Cardiac muscle cell (in vitro differentiated cells and primary cell): ENCODE measurements around the gene NOTCH2. TPM values are rescaled to one million over a fixed set of nuclear protein-coding genes. Genes with fewer than 3 reads are reported as not detected.

Experiments used
- DNase-seq, 2 donors: peaks; one replicate each; pipeline versions ENCODE4 v3.0.0 to v3.0.0-alpha.2; 2010 to 2017; ENCODE audit warnings: low read depth in 1 of 2, low spot score in 1 of 2
- H3K27ac ChIP-seq: fragments of 200-600 bp; sonication (generic); 2 replicates; pipeline ENCODE4 v1.5.1; 2016
- H3K27me3 ChIP-seq: fragments of 200-600 bp; sonication (generic); 2 replicates; pipeline ENCODE4 v1.6.0; 2016; ENCODE audit warnings: control low read depth
- H3K36me3 ChIP-seq: fragments of 200-600 bp; sonication (generic); 2 replicates; pipeline ENCODE4 v1.5.1; 2016; ENCODE audit warnings: control low read depth
- H3K4me1 ChIP-seq: fragments of 200-600 bp; sonication (generic); 2 replicates; pipeline ENCODE4 v1.8.1; 2017; ENCODE audit warnings: low read depth, mild to moderate bottlenecking, mixed run types
- H3K4me3 ChIP-seq: fragments of 200-600 bp; sonication (generic); 2 replicates; pipeline ENCODE4 v1.5.1; 2016; ENCODE audit warnings: mild to moderate bottlenecking
- H3K9me3 ChIP-seq: fragments of 200-600 bp; sonication (generic); 2 replicates; pipeline ENCODE4 v1.5.1; 2017; ENCODE audit warnings: low read depth, mild to moderate bottlenecking, control low read depth
- CTCF ChIP-seq: IDR thresholded peaks from 2 replicates; pipeline ENCODE4 v1.5.1; 2012; ENCODE audit warnings: low read depth, mild to moderate bottlenecking, low read length
- polyA plus RNA-seq: library from polyadenylated mRNA; unstranded; fragments of >200 nt; fragmentation: Nextera tagmentation; extraction: Ambion mirVana; gene quantifications from 2 replicates; pipeline ENCODE4 v1.2.1, GENCODE V29; 2016
- total RNA-seq: library from RNA; depleted of rRNA; stranded (reverse); fragments of >200 nt; gene quantifications from 2 replicates; pipeline ENCODE4 v1.2.3, GENCODE V29; 2016

NOTCH2 gene
- total and polyA plus RNA-seq, 2 experiments from 2014 or later, result 25.6 to 52.3 TPM

GRCh38 chr1:119929643-119930315 is 139.7 kb downstream of the NOTCH2 start:
- Histone ChIP-seq H3K27me3 (no peaks in the 10 kb centered on the region), H3K9me3 (no peaks in the 10 kb centered on the region), H3K36me3 (peaks cover 24% of the 10 kb centered on the region), H3K4me3 (no peak overlapping the region), H3K4me1 (no peaks in the 10 kb centered on the region), H3K27ac (no peak overlapping the region)
- no peak for DNase-seq
- TF ChIP-seq CTCF, result no peak

GRCh38 chr1:119926553-119926952 is 142.9 kb downstream of the NOTCH2 start:
- Histone ChIP-seq H3K4me3 (no peak overlapping the region), H3K36me3 (peaks cover 44% of the 10 kb centered on the region), H3K9me3 (no peaks in the 10 kb centered on the region), H3K27me3 (no peaks in the 10 kb centered on the region), H3K4me1 (no peaks in the 10 kb centered on the region), H3K27ac (no peak overlapping the region)
- peak in 1 of 2 donors; percentile 7 for DNase-seq
- TF ChIP-seq CTCF, result no peak

DNA sequence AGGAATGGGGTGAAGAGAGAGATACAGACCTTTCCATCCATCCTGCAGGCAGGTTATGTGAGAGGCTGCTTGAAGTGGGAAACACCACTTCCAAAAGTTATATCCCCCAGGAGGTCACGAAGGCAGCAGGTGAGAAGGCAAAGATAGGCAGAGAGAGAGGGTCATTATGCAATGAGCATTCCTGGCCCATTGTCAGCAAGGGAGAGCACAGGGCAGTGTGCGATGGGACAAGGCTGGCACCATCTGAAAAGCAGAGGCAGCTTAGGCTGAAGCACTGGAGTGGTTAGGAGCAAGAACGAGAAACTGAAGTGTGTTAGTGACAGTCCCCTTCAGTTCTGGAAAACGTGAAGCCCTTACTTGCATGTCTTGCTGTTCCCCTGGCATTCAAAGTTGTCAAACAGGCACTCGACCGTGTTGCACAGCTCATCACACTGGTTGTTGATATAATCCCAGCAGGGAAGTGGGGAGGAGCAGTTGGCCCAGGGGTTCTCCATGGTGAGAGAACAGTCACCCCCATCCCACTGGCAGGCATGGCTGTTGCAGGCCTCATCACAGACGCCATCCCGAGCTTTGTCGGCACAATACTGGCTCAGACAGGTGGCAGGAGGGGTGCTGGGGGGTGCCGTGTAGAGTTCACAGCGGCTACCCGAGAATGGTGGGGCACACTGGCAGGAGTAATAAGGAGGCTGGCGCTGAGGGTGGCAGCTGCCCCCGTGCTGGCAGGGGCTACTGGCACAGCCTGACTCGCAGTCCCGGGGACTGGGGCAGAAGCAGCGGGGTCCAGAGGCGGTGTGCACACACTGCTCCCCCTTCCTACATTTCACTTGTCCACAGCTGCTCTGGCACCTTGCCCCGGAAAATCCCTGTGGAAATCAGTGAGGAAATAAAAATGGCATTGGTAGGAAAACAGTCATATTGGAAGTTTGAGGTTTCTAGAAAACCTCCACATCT is 144.2 kb downstream of the NOTCH2 start:
- no peaks in the 10 kb centered on the region for H3K4me1 ChIP-seq
- no peak overlapping the region for H3K27ac ChIP-seq
- no peak for TF ChIP-seq CTCF
- no peak overlapping the region for H3K4me3 ChIP-seq
- H3K9me3 ChIP-seq, result no peaks in the 10 kb centered on the region
- DNase-seq, result peak in 1 of 2 donors; percentile 33
- peaks cover 53% of the 10 kb centered on the region for H3K36me3 ChIP-seq
- no peaks in the 10 kb centered on the region for H3K27me3 ChIP-seq

- TF ChIP-seq CTCF, result no peak
These were observed 149.1 kb downstream of the NOTCH2 start for GRCh38 chr1:119920104-119920968.

GRCh38 chr1:119919241-119919640 is 150.2 kb downstream of the NOTCH2 start:
- no peak for TF ChIP-seq CTCF
- DNase-seq, result no peak
- Histone ChIP-seq H3K27me3 (no peaks in the 10 kb centered on the region), H3K4me3 (no peak overlapping the region), H3K9me3 (no peaks in the 10 kb centered on the region), H3K27ac (no peak overlapping the region), H3K4me1 (no peaks in the 10 kb centered on the region), H3K36me3 (peaks cover 82% of the 10 kb centered on the region)

More at GRCh38 chr1:119920104-119920968, 149.1 kb downstream of the NOTCH2 start:
- Histone ChIP-seq H3K9me3 (no peaks in the 10 kb centered on the region), H3K4me1 (no peaks in the 10 kb centered on the region), H3K4me3 (no peak overlapping the region), H3K27me3 (no peaks in the 10 kb centered on the region), H3K27ac (no peak overlapping the region), H3K36me3 (peaks cover 80% of the 10 kb centered on the region)
- DNase-seq, result no peak
